ENCODE measurements around the gene BEAN1.

- TF ChIP-seq POLR2AphosphoS5 (IDR thresholded peaks at IDR 0.05) (no peak), POLR2A (IDR thresholded peaks at IDR 0.05) (no peak), CTCF (IDR thresholded peaks at IDR 0.05) (no peak)
These were observed 12.2 kb upstream of the BEAN1 start for GRCh38 chr16:66414891-66415290.
